Stimulated activated CD8-positive, alpha-beta memory T cell treated with anti-CD3 and anti-CD28 coated beads, Interleukin-7, amount 100 ng/mL, for 4 hours (primary cell): ENCODE measurements around the gene CALD1.
A peak's percentile ranks its signal among the peaks of the same experiment; 100 is the strongest.

Experiments used
- DNase-seq, 2 donors: peaks; one replicate each; pipeline ENCODE4 v3.0.0-alpha.2; 2020; ENCODE audit warnings: low read depth in 2 of 2

CALD1 gene

GRCh38 chr7:134778941-134779740, at the start of gene CALD1:
CALD1 (plus strand) TSS chr7:134779634; CDS start chr7:134867734, 88,100 bp downstream.
- no peak for DNase-seq

- DNase-seq: no peak
These were observed 49.5 kb upstream of the CALD1 start for GRCh38 chr7:134729895-134730294.

DNA sequence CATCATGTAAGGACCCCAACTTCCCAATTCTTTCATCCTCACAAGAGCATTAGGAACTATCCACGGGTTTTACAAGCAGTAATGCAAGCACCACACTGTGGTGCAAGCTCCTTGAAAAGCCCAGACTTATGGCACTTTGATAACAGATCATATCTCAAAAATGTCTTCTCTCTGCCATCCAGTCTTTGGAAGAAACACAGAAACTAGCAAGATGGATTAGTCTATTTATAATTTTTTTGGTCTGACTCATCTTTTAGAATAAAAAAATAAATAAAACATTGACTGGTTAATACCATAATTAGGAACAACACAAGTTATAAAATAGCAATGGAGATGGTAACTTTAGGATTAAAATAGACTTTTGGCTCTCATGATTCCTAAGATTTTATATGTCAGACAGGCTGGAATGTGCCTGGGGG, 49.0 kb upstream of the CALD1 start:
- no peak for DNase-seq

DNA sequence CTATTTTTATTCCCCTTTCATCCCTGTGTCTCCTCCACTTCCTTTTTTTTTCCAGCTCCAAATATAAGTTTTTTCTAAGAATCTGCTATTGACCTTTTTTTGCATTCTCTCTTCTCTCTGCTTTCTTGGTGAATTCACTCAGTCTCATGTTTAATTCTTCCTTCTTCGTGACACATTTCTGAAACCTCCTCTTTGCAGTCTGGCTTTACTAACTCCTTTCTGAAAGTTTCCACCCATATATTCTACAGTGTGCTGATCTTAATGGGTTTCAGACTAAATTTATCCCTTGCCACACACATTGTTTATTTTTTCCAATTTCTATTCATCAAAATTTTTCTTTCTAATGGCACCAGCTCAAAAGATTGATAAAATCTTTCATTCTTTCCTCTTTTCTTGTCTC, 47.8 kb upstream of the CALD1 start:
- DNase-seq: no peak

- DNase-seq: no peak
These were observed 46.7 kb upstream of the CALD1 start for GRCh38 chr7:134732728-134733127.

- DNase-seq: no peak
These were observed 43.1 kb upstream of the CALD1 start for GRCh38 chr7:134736381-134736780.

DNA sequence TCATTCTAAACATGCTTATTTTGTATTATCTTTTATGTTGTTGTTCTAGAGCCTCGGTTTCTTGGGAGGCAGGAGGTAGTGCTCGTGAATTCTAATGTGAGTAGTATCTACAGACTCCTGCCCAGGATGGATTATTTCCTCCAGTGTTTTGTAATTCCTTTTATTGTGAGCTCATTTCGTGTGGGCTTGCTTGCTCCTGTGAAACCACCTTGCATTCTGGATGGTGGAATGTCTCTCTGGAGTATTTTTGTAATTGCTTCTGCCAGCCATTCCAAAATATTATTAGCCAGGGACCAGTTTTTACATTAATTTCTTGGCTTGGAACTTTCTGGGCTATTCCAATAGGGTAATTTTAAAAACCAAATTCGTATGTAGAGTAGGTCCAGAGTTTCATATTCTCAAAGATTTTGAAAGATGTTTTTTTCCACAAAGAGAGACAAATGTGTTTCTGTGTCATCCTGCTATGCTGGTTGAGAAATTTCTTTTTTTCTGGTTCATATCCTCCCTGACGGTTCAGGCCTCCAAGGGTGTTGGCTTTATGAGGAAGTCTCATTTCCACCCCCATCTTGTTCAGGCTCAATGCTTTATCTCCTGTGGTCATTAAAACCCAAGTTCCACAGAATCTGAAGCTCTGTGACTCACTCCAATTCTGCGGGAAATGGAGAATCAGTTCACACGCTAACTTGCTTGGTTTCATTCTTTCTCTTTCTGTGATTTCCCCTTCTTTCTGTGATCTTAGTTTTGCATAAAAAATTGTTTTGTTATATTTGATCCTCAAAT, 41.7 kb upstream of the CALD1 start:
- DNase-seq: no peak

- DNase-seq: no peak
These were observed 40.1 kb upstream of the CALD1 start for GRCh38 chr7:134739362-134739761.

DNA sequence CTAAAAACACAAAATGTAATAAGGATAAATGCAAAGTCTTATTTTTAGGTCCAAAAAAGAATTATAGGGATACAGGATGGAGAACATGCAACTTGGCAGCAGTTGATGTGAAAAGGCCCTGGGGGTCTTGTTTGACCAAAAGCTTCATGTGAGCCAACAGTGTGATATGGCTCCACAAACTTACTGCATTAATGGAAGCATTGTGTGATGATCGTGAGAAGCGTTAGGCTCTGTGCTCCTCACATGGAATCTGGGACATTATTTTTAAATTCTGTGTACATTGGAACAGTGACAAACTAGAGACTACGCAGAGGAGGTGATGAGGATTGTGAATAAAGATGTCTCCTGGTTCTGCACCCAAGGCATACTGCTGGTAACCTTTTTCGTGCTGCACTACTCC, 39.1 kb upstream of the CALD1 start:
- DNase-seq: no peak

- DNase-seq: no peak
These were observed 37.4 kb upstream of the CALD1 start for GRCh38 chr7:134741907-134742635.

GRCh38 chr7:134742688-134743350, 36.6 kb upstream of the CALD1 start:
- no peak for DNase-seq

- DNase-seq: no peak
These were observed 34.9 kb upstream of the CALD1 start for GRCh38 chr7:134744569-134744968.

GRCh38 chr7:134747326-134747725, 32.1 kb upstream of the CALD1 start:
- no peak for DNase-seq

DNA sequence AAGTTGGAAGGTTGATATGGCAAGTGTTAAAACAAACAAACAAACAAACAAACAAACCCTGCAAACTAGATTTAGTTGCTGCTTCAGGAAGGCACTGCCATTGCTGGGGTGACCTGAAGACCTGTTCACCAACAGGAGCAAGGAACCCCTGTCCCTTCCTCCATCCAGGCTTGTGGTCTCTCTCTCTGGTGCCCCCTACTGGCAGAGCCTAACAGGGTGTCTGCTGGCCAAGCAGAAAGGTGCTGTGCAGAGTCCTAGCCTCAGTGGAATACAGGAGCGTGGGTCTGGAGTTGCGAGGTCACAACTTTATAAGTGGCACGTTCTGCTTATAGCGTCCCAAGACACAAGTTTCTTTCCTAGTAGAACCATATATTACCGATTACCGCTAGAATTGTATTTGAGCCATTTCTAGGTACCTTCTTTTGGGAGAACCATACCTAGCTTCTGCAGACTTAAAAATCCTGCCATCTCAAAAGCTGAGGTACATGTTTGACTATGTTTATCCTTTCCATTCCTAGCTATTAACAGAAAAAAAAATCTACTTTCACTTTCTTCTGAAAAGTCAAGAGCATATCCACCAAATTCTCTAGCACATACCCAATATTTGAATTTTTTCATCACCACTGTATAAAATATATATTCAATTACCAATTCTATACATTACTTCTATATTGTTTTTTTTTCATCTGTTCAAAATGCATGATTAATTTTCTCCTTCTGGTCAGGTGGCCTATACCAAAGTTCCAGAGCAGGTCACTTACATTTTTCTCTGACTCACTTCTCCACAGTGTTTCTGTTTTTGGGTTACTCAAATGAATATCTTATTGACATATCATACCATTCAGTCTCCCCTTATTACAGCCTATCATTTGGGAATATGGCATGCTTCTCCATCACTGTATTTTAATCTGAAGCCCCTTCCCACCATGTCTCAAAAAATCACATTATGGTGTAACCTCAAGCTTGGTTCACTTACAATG, 29.1 kb upstream of the CALD1 start:
- peak; percentile 17 to 34 for DNase-seq

DNA sequence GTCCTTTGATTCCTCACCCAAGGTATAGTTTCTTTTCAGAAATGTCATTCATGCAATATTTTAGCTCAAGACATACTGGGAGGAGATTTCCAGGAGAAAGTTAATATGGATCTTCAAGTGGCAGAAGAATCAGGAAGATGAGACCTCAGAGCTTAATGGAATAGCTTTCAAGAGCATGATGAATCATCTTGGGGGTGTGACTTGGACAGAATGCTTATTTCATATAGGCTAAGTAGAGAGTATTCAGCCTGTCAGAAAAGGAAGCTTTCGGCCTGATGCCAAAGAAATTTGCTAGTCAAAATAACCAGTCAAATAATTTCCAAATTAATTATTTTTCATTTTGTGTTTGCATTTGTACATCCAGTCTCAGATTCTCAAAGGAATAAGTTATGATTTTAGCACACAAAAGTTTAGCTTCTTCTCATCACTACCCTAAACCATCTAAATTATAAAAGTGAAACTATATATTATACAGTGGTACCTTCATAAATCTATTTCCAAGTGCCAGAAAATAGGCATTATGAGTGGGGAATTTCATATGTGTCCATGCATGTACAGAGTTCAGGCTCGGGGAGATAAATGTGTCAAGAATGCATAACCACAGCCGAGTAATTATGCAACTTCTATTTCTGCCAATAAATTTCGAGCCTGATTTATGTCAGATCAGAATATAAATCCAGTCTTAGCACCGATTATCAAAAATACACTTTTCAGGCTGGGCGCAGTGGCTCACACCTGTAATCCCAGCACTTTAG, 27.3 kb upstream of the CALD1 start:
- DNase-seq: no peak

GRCh38 chr7:134755422-134756022, 23.9 kb upstream of the CALD1 start:
- DNase-seq: no peak

DNA sequence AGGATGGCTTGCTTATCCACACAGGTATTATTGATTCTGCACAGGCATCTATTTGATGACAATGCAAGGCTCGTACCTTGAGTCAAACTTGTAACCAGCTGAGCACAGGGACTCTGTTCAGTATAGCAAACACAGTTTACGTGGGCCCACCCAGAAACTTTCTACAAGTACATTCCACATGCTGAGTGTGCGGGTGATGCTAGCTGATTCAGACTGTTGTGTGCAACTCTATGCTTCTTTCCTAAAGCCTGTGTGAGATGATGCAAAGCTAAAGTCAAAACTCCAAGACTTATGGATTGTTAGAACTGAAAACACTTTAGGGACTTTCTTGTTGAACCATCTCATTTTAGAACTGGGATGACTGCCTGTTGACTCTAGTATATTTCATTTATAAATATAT, 21.5 kb upstream of the CALD1 start:
- no peak for DNase-seq

- no peak for DNase-seq
These were observed 20.5 kb upstream of the CALD1 start for GRCh38 chr7:134758981-134759380.

GRCh38 chr7:134761266-134761665, 18.2 kb upstream of the CALD1 start:
- DNase-seq: no peak

DNA sequence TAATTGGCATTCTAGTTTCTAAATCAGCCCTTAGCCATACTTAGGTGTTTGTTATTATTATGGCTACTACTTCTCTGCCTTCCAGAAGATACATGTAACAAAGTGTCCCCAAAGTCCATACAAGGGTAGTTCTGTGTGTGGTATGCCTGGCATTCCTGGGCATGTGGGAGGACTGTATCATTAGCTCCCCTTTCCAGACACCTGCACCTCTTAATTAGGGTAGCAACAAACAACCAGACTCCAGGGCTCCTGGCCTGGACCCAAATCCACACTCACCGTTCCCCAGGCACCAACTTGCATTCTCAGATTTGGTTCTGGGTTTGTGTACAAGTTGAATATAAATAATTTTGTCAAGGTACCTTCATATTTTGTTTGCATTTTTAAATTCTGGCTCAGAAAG, 15.5 kb upstream of the CALD1 start:
- no peak for DNase-seq
